Measurements from ENCODE around the gene WASHC4.
"Not testable (repeated sequence)": the region's sequence is repeated elsewhere in the genome, so short reads cannot be mapped to it uniquely, and the experiment has no call there.

WASHC4 gene

DNA sequence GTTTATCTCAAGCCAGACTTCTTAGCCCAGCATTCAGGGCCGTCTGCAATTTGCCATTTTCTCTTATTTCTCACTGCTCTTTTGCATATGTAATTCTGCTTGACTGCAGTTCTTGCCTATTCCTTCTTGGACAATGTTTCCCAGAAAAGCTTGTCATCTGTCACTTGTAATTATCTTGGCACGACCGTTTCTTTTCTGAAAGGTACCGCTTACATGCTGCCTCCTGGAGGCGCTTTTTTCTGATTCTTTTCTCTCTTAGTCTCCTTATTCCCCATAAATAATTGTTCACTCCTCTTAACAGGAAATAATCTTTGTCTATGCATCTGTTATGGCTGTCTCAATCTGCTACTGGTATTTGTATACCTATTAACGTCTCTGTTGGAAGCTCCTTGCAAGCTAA lies 22.0 kb upstream of the WASHC4 start:
- CTCF ChIA-PET: interaction anchor here (0.7 to 1.9 kb wide), 2 partner anchors 11 to 29 kb away, joined by 3 to 7 read pairs; no protein-coding TSS in a partner anchor
- TF ChIP-seq, protein P1, sequence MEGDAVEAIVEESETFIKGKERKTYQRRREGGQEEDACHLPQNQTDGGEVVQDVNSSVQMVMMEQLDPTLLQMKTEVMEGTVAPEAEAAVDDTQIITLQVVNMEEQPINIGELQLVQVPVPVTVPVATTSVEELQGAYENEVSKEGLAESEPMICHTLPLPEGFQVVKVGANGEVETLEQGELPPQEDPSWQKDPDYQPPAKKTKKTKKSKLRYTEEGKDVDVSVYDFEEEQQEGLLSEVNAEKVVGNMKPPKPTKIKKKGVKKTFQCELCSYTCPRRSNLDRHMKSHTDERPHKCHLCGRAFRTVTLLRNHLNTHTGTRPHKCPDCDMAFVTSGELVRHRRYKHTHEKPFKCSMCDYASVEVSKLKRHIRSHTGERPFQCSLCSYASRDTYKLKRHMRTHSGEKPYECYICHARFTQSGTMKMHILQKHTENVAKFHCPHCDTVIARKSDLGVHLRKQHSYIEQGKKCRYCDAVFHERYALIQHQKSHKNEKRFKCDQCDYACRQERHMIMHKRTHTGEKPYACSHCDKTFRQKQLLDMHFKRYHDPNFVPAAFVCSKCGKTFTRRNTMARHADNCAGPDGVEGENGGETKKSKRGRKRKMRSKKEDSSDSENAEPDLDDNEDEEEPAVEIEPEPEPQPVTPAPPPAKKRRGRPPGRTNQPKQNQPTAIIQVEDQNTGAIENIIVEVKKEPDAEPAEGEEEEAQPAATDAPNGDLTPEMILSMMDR (IDR thresholded peaks at IDR 0.05; ENCODE audit: insufficient read depth, low read length, missing control alignments): no peak
- no peak for DNase-seq (ENCODE audit: low read depth, low spot score)
- POLR2A ChIA-PET: no interaction called here
- H3K4me3 ChIP-seq (ENCODE audit: low read depth, low read length): no peak overlapping the region

- no peak for DNase-seq (ENCODE audit: low read depth, low spot score)
- TF ChIP-seq, protein P1 (IDR thresholded peaks at IDR 0.05; ENCODE audit: insufficient read depth, low read length, missing control alignments): no peak
- ChIA-PET CTCF (no interaction called here), POLR2A (no interaction called here)
- no peak overlapping the region for H3K4me3 ChIP-seq (ENCODE audit: low read depth, low read length)
Measured at GRCh38 chr12:105089817-105090216, 17.7 kb upstream of the WASHC4 start.

DNA sequence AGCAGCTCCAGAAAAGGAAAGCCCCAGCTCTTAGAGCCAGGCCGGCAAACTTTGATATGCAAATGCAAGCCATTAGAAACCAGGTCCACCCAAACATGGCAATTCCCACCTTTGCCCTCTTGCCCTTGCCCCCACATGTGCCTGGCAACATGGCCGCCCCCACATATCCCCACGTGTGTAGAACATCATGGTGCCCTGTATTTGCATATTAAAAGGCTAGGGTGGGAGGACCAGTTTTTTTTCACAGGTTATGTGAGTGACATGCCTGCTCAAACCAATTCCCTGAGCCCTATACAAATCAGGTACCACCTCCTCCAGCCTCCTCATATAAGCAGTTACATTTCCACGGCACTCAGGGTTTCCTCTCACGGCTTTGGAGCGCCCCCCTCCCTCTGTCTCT lies 17.2 kb upstream of the WASHC4 start:
- DNase-seq (ENCODE audit: low read depth, low spot score): no peak
- TF ChIP-seq, protein P1 (IDR thresholded peaks at IDR 0.05; ENCODE audit: insufficient read depth, low read length, missing control alignments): no peak
- no peak overlapping the region for H3K4me3 ChIP-seq (ENCODE audit: low read depth, low read length)
- POLR2A ChIA-PET: no interaction called here
- CTCF ChIA-PET: no interaction called here

GRCh38 chr12:105091476-105092206 lies 15.9 kb upstream of the WASHC4 start:
- no peak overlapping the region for H3K4me3 ChIP-seq (ENCODE audit: low read depth, low read length)
- TF ChIP-seq, protein P1 (IDR thresholded peaks at IDR 0.05; ENCODE audit: insufficient read depth, low read length, missing control alignments): no peak
- ChIA-PET CTCF (interaction anchor here (1.0 to 1.7 kb wide), 4 partner anchors 8 to 710 kb away, joined by 3 to 5 read pairs (median 4); partner anchors contain the start of gene ALDH1L2), POLR2A (interaction anchor here (1.0 kb wide), 1 partner anchor 16 kb away, joined by 4 read pairs; the partner anchor contains the start of gene WASHC4)
- DNase-seq (ENCODE audit: low read depth, low spot score): no peak

- no peak for DNase-seq (ENCODE audit: low read depth, low spot score)
- H3K4me3 ChIP-seq (ENCODE audit: low read depth, low read length): no peak overlapping the region
- ChIA-PET CTCF (interaction anchor here (1.0 to 1.7 kb wide), 4 partner anchors 8 to 711 kb away, joined by 3 to 5 read pairs (median 4); partner anchors contain the start of gene ALDH1L2), POLR2A (interaction anchor here (1.0 kb wide), 1 partner anchor 16 kb away, joined by 4 read pairs; the partner anchor contains the start of gene WASHC4)
- TF ChIP-seq, protein P1 (IDR thresholded peaks at IDR 0.05; ENCODE audit: insufficient read depth, low read length, missing control alignments): no peak
Measured at GRCh38 chr12:105092336-105092735, 15.2 kb upstream of the WASHC4 start.

GRCh38 chr12:105095338-105095737 lies 12.2 kb upstream of the WASHC4 start:
- POLR2A ChIA-PET; H3K4me3 ChIP-seq (ENCODE audit: low read depth, low read length); DNase-seq (ENCODE audit: low read depth, low spot score); CTCF ChIA-PET: not testable (repeated sequence)
